ENCODE results near the gene L2HGDH. TPM values are rescaled to one million over a fixed set of nuclear protein-coding genes. Genes with fewer than 3 reads are reported as not detected.
A peak's percentile ranks its signal among the peaks of the same experiment; 100 is the strongest.

The L2HGDH gene
- total RNA-seq, 1 donor, result 3.6 TPM

GRCh38 chr14:50348933-50349332 is 36.9 kb upstream of the L2HGDH start:
- no peaks in the 10 kb centered on the region for H3K9me3 ChIP-seq (ENCODE audit: low read depth, low read length)
- H3K79me2 ChIP-seq (ENCODE audit: insufficient read depth, low read length), result no peaks in the 10 kb centered on the region
- TF ChIP-seq CTCF (IDR thresholded peaks at IDR 0.05; ENCODE audit: extremely low read depth, low read depth, low read length), result no peak
- H3K36me3 ChIP-seq (ENCODE audit: insufficient read depth, low read length), result no peaks in the 10 kb centered on the region
- H3K4me2 ChIP-seq (ENCODE audit: insufficient read depth, low read length), result no peak overlapping the region
- H3K4me1 ChIP-seq (ENCODE audit: insufficient read depth, low read length), result peaks cover 38% of the 10 kb centered on the region
- no peaks in the 10 kb centered on the region for H3K27me3 ChIP-seq (ENCODE audit: insufficient read depth, low read length)
- no peaks in the 10 kb centered on the region for H4K20me1 ChIP-seq (ENCODE audit: insufficient read depth, low read length)
- DNase-seq (ENCODE audit: insufficient read length, low spot score, missing footprints), result no peak
- no peak overlapping the region for H3K4me3 ChIP-seq (ENCODE audit: insufficient read depth, low read length)
- no peak overlapping the region for H2AFZ ChIP-seq (ENCODE audit: low read length)
- H3K27ac ChIP-seq (ENCODE audit: low read depth, low read length), result no peak overlapping the region

GRCh38 chr14:50347521-50347920 is 35.5 kb upstream of the L2HGDH start:
- DNase-seq (ENCODE audit: insufficient read length, low spot score, missing footprints), result no peak
- no peaks in the 10 kb centered on the region for H3K27me3 ChIP-seq (ENCODE audit: insufficient read depth, low read length)
- TF ChIP-seq CTCF (IDR thresholded peaks at IDR 0.05; ENCODE audit: extremely low read depth, low read depth, low read length), result no peak
- H3K4me1 ChIP-seq (ENCODE audit: insufficient read depth, low read length), result peaks cover 49% of the 10 kb centered on the region
- peak overlapping the region; percentile 46 for H3K27ac ChIP-seq (ENCODE audit: low read depth, low read length)
- H3K4me2 ChIP-seq (ENCODE audit: insufficient read depth, low read length), result no peak overlapping the region
- no peaks in the 10 kb centered on the region for H3K79me2 ChIP-seq (ENCODE audit: insufficient read depth, low read length)
- H3K4me3 ChIP-seq (ENCODE audit: insufficient read depth, low read length), result no peak overlapping the region
- H2AFZ ChIP-seq (ENCODE audit: low read length), result peak overlapping the region; percentile 34
- no peaks in the 10 kb centered on the region for H4K20me1 ChIP-seq (ENCODE audit: insufficient read depth, low read length)
- H3K9me3 ChIP-seq (ENCODE audit: low read depth, low read length), result no peaks in the 10 kb centered on the region
- no peaks in the 10 kb centered on the region for H3K36me3 ChIP-seq (ENCODE audit: insufficient read depth, low read length)

- DNase-seq (ENCODE audit: insufficient read length, low spot score, missing footprints), result no peak
- Histone ChIP-seq H3K4me1 (ENCODE audit: insufficient read depth, low read length) (peaks cover 48% of the 10 kb centered on the region), H3K4me3 (ENCODE audit: insufficient read depth, low read length) (no peak overlapping the region), H2AFZ (ENCODE audit: low read length) (no peak overlapping the region), H3K79me2 (ENCODE audit: insufficient read depth, low read length) (no peaks in the 10 kb centered on the region), H3K9me3 (ENCODE audit: low read depth, low read length) (no peaks in the 10 kb centered on the region), H3K27ac (ENCODE audit: low read depth, low read length) (no peak overlapping the region), H3K36me3 (ENCODE audit: insufficient read depth, low read length) (no peaks in the 10 kb centered on the region), H4K20me1 (ENCODE audit: insufficient read depth, low read length) (no peaks in the 10 kb centered on the region), H3K27me3 (ENCODE audit: insufficient read depth, low read length) (no peaks in the 10 kb centered on the region), H3K4me2 (ENCODE audit: insufficient read depth, low read length) (no peak overlapping the region)
- TF ChIP-seq CTCF (IDR thresholded peaks at IDR 0.05; ENCODE audit: extremely low read depth, low read depth, low read length), result no peak
Measured at GRCh38 chr14:50345846-50346422, 33.9 kb upstream of the L2HGDH start.

GRCh38 chr14:50344876-50345563 is 33.0 kb upstream of the L2HGDH start:
- no peak overlapping the region for H3K4me3 ChIP-seq (ENCODE audit: insufficient read depth, low read length)
- TF ChIP-seq CTCF (IDR thresholded peaks at IDR 0.05; ENCODE audit: extremely low read depth, low read depth, low read length), result no peak
- no peaks in the 10 kb centered on the region for H3K79me2 ChIP-seq (ENCODE audit: insufficient read depth, low read length)
- H3K27ac ChIP-seq (ENCODE audit: low read depth, low read length), result peak overlapping the region; percentile 21
- no peaks in the 10 kb centered on the region for H3K9me3 ChIP-seq (ENCODE audit: low read depth, low read length)
- no peak for DNase-seq (ENCODE audit: insufficient read length, low spot score, missing footprints)
- H3K4me2 ChIP-seq (ENCODE audit: insufficient read depth, low read length), result no peak overlapping the region
- no peaks in the 10 kb centered on the region for H3K27me3 ChIP-seq (ENCODE audit: insufficient read depth, low read length)
- H3K4me1 ChIP-seq (ENCODE audit: insufficient read depth, low read length), result peaks cover 48% of the 10 kb centered on the region
- no peaks in the 10 kb centered on the region for H4K20me1 ChIP-seq (ENCODE audit: insufficient read depth, low read length)
- no peaks in the 10 kb centered on the region for H3K36me3 ChIP-seq (ENCODE audit: insufficient read depth, low read length)
- H2AFZ ChIP-seq (ENCODE audit: low read length), result no peak overlapping the region
